ENCODE measurements around the gene HYDIN.
"Not testable (repeated sequence)": the region's sequence is repeated elsewhere in the genome, so short reads cannot be mapped to it uniquely, and the experiment has no call there.

The HYDIN gene

GRCh38 chr16:70992511-70992910, 238.0 kb downstream of the HYDIN start:
- DNase-seq (ENCODE audit: low spot score) = not testable (repeated sequence)

GRCh38 chr16:70987019-70987715, 243.4 kb downstream of the HYDIN start:
- not testable (repeated sequence) for DNase-seq (ENCODE audit: low spot score)

GRCh38 chr16:70984675-70985074, 245.8 kb downstream of the HYDIN start:
- not testable (repeated sequence) for DNase-seq (ENCODE audit: low spot score)

- DNase-seq (ENCODE audit: low spot score) = not testable (repeated sequence)
Observed at GRCh38 chr16:70968332-70968731, 262.2 kb downstream of the HYDIN start.

DNA sequence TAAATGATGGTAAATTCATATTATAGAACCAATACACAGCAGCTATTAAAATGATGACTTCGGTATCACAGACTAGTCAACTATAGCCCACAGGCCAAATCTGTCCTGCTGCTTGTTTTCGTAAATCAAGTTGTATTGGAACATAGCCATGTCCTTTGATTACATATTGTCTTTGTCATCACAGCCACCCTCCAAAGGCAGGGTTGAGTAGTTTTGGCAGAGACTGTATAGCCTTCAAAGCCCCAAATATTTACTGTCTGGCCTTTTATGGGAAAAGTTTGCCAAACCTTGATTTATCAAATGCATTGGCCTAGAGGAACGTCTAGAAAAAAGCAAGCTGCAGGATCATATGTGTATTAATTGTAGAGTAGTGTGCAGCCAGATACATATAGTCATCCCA, 270.4 kb downstream of the HYDIN start:
- DNase-seq (ENCODE audit: low spot score) = not testable (repeated sequence)

DNA sequence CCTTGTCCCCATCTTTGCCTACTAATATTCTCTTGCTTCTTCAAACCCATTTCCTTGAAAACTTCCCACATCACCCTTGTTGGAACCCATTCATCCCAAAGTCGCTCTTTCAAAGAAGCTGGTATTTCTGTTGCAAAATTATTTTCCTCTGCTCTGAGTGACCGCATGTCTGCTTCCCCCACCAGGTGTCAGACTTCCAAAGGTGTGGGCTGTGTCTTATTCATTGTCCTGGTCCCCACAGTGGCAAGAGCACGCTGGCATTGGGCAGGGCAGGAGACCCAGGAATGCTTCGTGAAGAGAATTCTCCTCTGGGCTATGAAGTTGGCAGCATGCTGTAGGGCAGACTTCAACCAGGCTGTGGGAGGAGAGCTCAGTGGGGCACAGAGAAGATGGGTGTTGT, 275.6 kb downstream of the HYDIN start:
- DNase-seq (ENCODE audit: low spot score) = not testable (repeated sequence)

GRCh38 chr16:70953824-70954223, 276.7 kb downstream of the HYDIN start:
- not testable (repeated sequence) for DNase-seq (ENCODE audit: low spot score)

DNA sequence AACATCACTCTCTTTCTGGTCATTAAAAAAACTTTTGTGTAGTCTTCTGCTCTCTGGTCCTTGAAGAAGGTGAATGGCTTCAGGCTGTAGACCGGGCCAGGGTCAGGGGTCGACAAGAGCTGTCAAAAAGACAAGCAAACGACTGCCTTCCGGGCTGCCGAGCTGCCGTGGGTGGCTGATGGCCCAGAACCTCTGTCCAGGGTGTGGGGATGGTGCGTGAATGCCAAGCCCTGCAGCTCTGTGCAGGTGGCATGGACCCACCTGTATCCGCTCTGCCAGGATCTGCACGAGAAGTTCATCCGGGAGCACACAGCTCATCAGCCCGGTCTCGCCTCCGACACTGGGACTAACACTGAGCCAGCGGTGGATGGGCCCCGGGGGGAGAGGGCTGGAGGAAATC, 287.0 kb downstream of the HYDIN start:
- not testable (repeated sequence) for DNase-seq (ENCODE audit: low spot score)

- DNase-seq (ENCODE audit: low spot score) = not testable (repeated sequence)
Observed at GRCh38 chr16:70939690-70940359, 290.7 kb downstream of the HYDIN start.

GRCh38 chr16:70936781-70937525, 293.6 kb downstream of the HYDIN start:
- DNase-seq (ENCODE audit: low spot score) = not testable (repeated sequence)

GRCh38 chr16:70935325-70935724, 295.2 kb downstream of the HYDIN start:
- DNase-seq (ENCODE audit: low spot score) = not testable (repeated sequence)

DNA sequence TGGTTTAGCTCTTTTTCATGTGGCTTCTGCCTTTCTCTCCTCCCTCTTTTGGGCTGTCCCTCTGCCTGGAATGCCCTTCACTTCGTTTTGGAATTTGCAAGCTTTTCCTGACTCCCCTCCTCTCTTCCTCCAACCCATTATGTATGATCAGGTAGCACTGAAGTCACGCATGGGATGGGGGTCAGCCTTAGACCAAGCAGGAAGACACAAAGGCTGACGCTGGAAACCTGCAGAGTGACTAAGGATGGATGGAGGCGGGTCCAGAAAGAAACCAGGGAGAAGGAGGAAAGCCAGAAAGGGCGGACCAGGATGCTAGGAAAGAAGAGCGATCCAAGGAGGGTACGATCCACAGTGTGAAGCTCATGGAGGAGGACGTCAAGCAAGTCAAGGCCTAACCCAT, 296.8 kb downstream of the HYDIN start:
- DNase-seq (ENCODE audit: low spot score) = not testable (repeated sequence)

DNA sequence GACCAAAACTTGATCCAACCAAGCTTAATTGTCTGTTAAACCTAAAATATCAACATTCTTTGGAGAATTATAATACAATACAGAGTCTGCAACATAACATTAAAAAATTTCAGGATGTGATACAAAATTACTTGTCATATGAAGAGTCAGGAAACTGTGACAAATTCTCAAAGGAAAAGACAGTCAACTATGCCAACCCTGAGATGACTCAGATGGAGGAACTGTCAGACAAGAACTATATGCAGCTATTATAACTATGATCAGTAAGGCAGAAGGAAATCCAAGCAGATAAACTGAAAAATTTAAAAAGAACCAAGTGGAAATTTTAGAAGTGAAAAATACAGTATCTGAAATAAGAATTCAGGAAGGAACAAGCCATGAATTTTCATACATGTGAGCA, 299.8 kb downstream of the HYDIN start:
- not testable (repeated sequence) for DNase-seq (ENCODE audit: low spot score)

DNA sequence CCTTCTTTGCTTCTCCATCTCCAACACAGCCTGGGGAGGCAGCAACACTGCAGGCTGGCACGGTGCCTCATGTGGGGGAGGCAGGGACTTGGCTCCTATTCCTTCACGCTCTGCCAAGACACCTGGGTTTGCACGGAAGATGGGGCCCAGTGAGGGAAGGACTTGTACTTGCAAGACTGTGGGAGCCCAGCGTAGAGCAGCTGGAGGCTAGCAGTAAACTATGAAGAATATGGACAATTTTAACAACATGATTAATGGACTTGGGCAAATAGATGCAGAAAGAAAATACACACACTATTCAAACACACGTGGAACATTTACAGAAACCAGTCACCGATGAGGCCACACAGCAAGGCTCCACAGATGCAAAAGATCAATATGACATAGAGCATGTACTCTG, 308.4 kb downstream of the HYDIN start:
- not testable (repeated sequence) for DNase-seq (ENCODE audit: low spot score)

DNA sequence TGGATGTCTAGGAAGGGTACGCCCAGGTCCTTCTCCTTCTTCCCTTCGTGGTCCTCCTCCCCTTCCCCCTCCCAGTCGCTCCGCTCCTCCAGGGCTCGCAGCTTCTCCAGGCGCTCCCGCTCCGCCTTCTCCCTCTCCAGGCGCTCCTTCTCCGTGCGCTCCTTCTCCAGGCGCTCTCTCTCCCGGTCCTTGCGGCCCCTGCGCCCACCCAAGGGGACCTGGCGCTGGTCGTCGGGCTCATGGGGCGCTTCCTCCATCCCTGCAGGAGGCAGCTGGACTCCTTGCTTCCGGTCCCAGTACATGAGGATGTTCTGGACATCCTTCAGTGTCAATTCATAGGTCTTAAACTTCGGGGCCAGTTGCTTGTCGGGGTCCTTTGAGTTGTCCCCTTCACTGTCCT, 309.9 kb downstream of the HYDIN start:
- DNase-seq (ENCODE audit: low spot score) = not testable (repeated sequence)

DNA sequence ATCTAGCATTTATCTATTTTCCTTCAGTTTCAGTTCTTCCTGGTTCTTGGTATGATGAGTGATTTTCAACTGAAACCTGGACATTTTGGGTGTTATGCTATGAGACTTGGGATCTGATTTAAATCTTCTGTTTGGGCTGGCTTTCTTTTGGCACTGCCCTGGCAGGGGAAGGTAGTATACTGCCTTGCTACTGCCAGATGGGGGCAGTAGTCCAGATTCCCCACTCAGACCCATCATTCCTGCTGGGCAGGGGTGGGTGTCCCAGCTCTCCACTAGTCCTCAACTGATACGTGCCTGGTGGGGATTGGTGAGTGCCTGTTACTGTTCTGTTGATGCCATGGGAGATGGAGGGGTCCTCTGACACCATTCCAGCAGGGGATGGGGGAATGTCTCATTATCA, 342.3 kb downstream of the HYDIN start:
- not testable (repeated sequence) for DNase-seq (ENCODE audit: low spot score)

- DNase-seq (ENCODE audit: low spot score) = not testable (repeated sequence)
Observed at GRCh38 chr16:70884652-70885051, 345.9 kb downstream of the HYDIN start.

- DNase-seq (ENCODE audit: low spot score) = not testable (repeated sequence)
Observed at GRCh38 chr16:70882311-70882710, 348.2 kb downstream of the HYDIN start.

GRCh38 chr16:70877895-70878294, 352.6 kb downstream of the HYDIN start:
- DNase-seq (ENCODE audit: low spot score) = not testable (repeated sequence)

- DNase-seq (ENCODE audit: low spot score) = not testable (repeated sequence)
Observed at GRCh38 chr16:70876442-70876841, 354.1 kb downstream of the HYDIN start.

DNA sequence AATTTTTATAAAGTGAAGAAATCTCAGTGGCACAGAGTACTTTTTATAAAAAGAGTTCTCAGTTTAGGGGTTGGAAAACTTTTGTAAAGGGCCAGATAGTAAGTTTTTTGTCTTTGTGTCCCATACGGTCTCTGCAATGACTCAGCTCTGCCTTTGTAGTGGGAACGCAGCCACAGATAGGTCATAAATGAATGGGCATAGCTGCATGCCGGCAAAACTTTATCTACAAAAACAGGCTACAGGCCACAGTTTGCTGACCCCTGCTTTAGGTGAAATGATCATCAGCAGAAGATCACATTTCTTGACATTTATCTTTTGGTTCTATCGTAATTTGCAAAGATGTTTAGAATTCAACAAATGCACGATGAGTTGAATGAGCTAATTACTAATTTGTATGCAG, 365.8 kb downstream of the HYDIN start:
- DNase-seq (ENCODE audit: low spot score) = not testable (repeated sequence)

DNA sequence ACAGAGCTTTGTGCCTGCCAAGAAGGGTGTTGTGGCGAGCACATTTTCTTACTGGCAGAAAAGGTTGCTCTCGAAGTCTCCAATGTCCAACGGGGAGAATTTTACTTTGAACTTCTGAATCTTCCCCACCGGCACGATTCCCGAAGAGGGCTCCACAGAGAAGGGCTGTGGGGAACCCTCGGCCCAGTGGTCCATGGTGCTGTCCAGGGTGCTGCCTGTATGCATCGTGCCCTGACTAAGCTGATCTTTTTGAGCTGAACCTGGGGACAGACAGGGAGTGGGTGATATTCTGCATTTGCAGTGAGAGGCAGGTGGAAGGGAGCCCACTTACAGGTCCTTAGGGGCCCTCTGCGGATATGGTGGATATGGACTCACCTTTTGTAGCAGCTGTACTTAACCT, 368.5 kb downstream of the HYDIN start:
- not testable (repeated sequence) for DNase-seq (ENCODE audit: low spot score)

GRCh38 chr16:70851299-70851698, 379.2 kb downstream of the HYDIN start:
- not testable (repeated sequence) for DNase-seq (ENCODE audit: low spot score)

Data from hepatic stellate cell (primary cell).